Neural progenitor cell (in vitro differentiated cells): ENCODE measurements around the gene LIMK1.

Experiments used
- CTCF ChIP-seq: fragments of 200-600 bp; sonication (generic); IDR thresholded peaks from 2 replicates; pipeline ENCODE4 v1.5.1; 2017; ENCODE audit warnings: antibody characterized with exemption, mild to moderate bottlenecking
- EZH2 ChIP-seq: fragments of 200-600 bp; sonication (generic); IDR thresholded peaks from 2 replicates; pipeline ENCODE4 v1.6.1; 2017; ENCODE audit warnings: antibody characterized with exemption, mild to moderate bottlenecking, moderate library complexity
- EZH2phosphoT487 ChIP-seq: fragments of 200-600 bp; sonication (generic); IDR thresholded peaks from 2 replicates; pipeline ENCODE4 v1.6.1; 2017; ENCODE audit warnings: antibody characterized with exemption

- TF ChIP-seq CTCF (peak; percentile 34), EZH2phosphoT487 (no peak), EZH2 (no peak)
Observed at GRCh38 chr7:74051629-74052410, 31.8 kb upstream of the LIMK1 start.
